H1 (cell line): ENCODE measurements around the gene RNF114. TPM values are rescaled to one million over a fixed set of nuclear protein-coding genes. Genes with fewer than 3 reads are reported as not detected.

Experiments
- CTCF ChIA-PET: fragments of 300-600 bp; sonication (Branson Sonifier 250); formaldehyde crosslinking; loops from one replicate; lab custom pipeline; 2021; ENCODE audit not compliant: partially characterized antibody; lab: Charles Lee
- POLR2A ChIA-PET: fragments of 300-600 bp; sonication (Branson Sonifier 250); formaldehyde crosslinking; loops from one replicate; lab custom pipeline; 2021; ENCODE audit warnings: inconsistent platforms; ENCODE audit not compliant: partially characterized antibody; lab: Charles Lee
- DNase-seq, 2 experiments: peaks; one replicate each; pipeline versions ENCODE4 v3.0.0 to v3.0.0-alpha.2; 2010 to 2022; ENCODE audit warnings: low spot score in 2 of 2, low read depth in 1 of 2, mixed read lengths in 1 of 2
- FAIRE-seq: peaks from 2 replicates; lab custom pipeline; 2011; peaks lifted over from hg19 to GRCh38; lab: Jason Lieb, UNC
- H2AFZ ChIP-seq: 2 replicates; pipeline ENCODE4 v1.8.1; 2012; ENCODE audit warnings: low read length, inconsistent platforms
- H2AK5ac ChIP-seq: 2 replicates; pipeline ENCODE4 v1.6.1; 2013; ENCODE audit warnings: low read depth, low read length
- H2BK120ac ChIP-seq: replicated peaks from 2 replicates; pipeline ENCODE3; 2013; ENCODE audit warnings: low read depth, low read length, inconsistent platforms
- H2BK12ac ChIP-seq: 2 replicates; pipeline ENCODE4 v1.6.1; 2013; ENCODE audit warnings: low read depth, low read length
- H2BK15ac ChIP-seq: 2 replicates; pipeline ENCODE4 v1.6.1; 2013; ENCODE audit warnings: low read length
- H2BK20ac ChIP-seq: 2 replicates; pipeline ENCODE4 v1.6.1; 2013; ENCODE audit warnings: low read length
- H2BK5ac ChIP-seq: 2 replicates; pipeline ENCODE4 v1.6.1; 2013; ENCODE audit warnings: low read depth, low read length
- H3K14ac ChIP-seq: 2 replicates; pipeline ENCODE4 v1.6.1; 2013; ENCODE audit warnings: inconsistent platforms; ENCODE audit not compliant: insufficient read length
- H3K18ac ChIP-seq: 2 replicates; pipeline ENCODE4 v1.6.1; 2013; ENCODE audit warnings: low read length; ENCODE audit errors: extremely low read depth
- H3K23ac ChIP-seq: 2 replicates; pipeline ENCODE4 v1.6.1; 2013; ENCODE audit warnings: inconsistent platforms; ENCODE audit not compliant: insufficient read length
- H3K23me2 ChIP-seq: 2 replicates; pipeline ENCODE4 v1.6.1; 2013; ENCODE audit warnings: low read depth, low read length
- H3K27ac ChIP-seq: 2 replicates; pipeline ENCODE4 v1.6.1; 2011; ENCODE audit warnings: low read depth, low read length, inconsistent platforms
- H3K27me3 ChIP-seq, 4 experiments: replicated peaks in 1 of 4; 1 replicate in 1 of 4; 2 replicates in 3 of 4; pipeline versions ENCODE4 v1.6.1 to v1.8.1; 2011 to 2013; ENCODE audit warnings: low read length in 3 of 4, mild to moderate bottlenecking in 3 of 4, inconsistent platforms in 2 of 4, mixed read lengths in 2 of 4, moderate library complexity in 1 of 4; ENCODE audit not compliant: control insufficient read depth in 3 of 4, insufficient read depth in 3 of 4; ENCODE audit errors: extremely low read depth in 1 of 4
- H3K36me3 ChIP-seq, 4 experiments: 2 replicates each; pipeline versions ENCODE4 v1.6.1 to v1.8.1; 2011 to 2013; ENCODE audit warnings: mild to moderate bottlenecking in 4 of 4, low read length in 3 of 4, moderate library complexity in 2 of 4, control low read depth in 1 of 4, inconsistent platforms in 1 of 4; ENCODE audit not compliant: insufficient read depth in 4 of 4, control insufficient read depth in 2 of 4
- H3K4ac ChIP-seq: replicated peaks from 2 replicates; pipeline ENCODE3; 2013; ENCODE audit warnings: low read length, low read depth, mixed read lengths, inconsistent platforms; ENCODE audit not compliant: insufficient read length
- H3K4me1 ChIP-seq, 4 experiments: replicated peaks in 1 of 4; 1 replicate in 1 of 4; 2 replicates in 3 of 4; pipeline versions ENCODE4 v1.6.1 to v1.8.1; 2011 to 2013; ENCODE audit warnings: low read length in 3 of 4, inconsistent platforms in 2 of 4, mixed read lengths in 1 of 4; ENCODE audit not compliant: insufficient read depth in 4 of 4, control insufficient read depth in 3 of 4
- H3K4me2 ChIP-seq, 2 experiments: 2 replicates each; pipeline versions ENCODE4 v1.6.1 to v1.8.1; 2011 to 2013; ENCODE audit warnings: low read depth in 2 of 2, low read length in 2 of 2, control low read depth in 1 of 2, inconsistent platforms in 1 of 2, mild to moderate bottlenecking in 1 of 2; ENCODE audit not compliant: insufficient read depth in 1 of 2
- H3K4me3 ChIP-seq, 4 experiments: fragments of 200-600, 300-600 bp in 1 of 4; sonication (generic), shearing (Covaris generic), sonication (Bioruptor Twin) in 1 of 4; 2 replicates each; pipeline versions ENCODE4 v1.5.1 to v1.8.1; 2011 to 2016; ENCODE audit warnings: low read length in 4 of 4, low read depth in 3 of 4, control low read depth in 2 of 4, inconsistent platforms in 2 of 4, mild to moderate bottlenecking in 2 of 4, mixed read lengths in 1 of 4, moderate library complexity in 1 of 4; ENCODE audit not compliant: insufficient read depth in 2 of 4; ENCODE audit errors: extremely low read depth in 1 of 4
- H3K56ac ChIP-seq: replicated peaks from 2 replicates; pipeline ENCODE3; 2013; ENCODE audit warnings: low read depth, mild to moderate bottlenecking, mixed read lengths, low read length, inconsistent platforms; ENCODE audit not compliant: insufficient read length
- H3K79me1 ChIP-seq: 2 replicates; pipeline ENCODE4 v1.6.1; 2013; ENCODE audit warnings: low read depth, low read length, control low read depth
- H3K79me2 ChIP-seq, 2 experiments: 2 replicates each; pipeline versions ENCODE4 v1.6.1 to v1.8.1; 2012 to 2013; ENCODE audit warnings: low read length in 2 of 2, mild to moderate bottlenecking in 2 of 2, inconsistent platforms in 1 of 2; ENCODE audit not compliant: insufficient read depth in 2 of 2, control insufficient read depth in 1 of 2
- H3K9ac ChIP-seq, 4 experiments: replicated peaks in 1 of 4; 1 replicate in 1 of 4; 2 replicates in 3 of 4; pipeline versions ENCODE4 v1.6.1 to v1.8.1; 2011 to 2013; ENCODE audit warnings: low read depth in 3 of 4, low read length in 3 of 4, control low read depth in 2 of 4, mild to moderate bottlenecking in 2 of 4, moderate library complexity in 2 of 4, inconsistent platforms in 1 of 4; ENCODE audit errors: extremely low read depth in 1 of 4
- H3K9me3 ChIP-seq, 2 experiments: 2 replicates each; pipeline versions ENCODE4 v1.6.1 to v1.8.1; 2012 to 2013; ENCODE audit warnings: mild to moderate bottlenecking in 2 of 2, moderate library complexity in 2 of 2, control low read depth in 1 of 2, inconsistent platforms in 1 of 2, low read depth in 1 of 2, low read length in 1 of 2, mixed read lengths in 1 of 2; ENCODE audit not compliant: insufficient read depth in 2 of 2
- H4K20me1 ChIP-seq, 2 experiments: replicated peaks in 1 of 2; 2 replicates each; pipeline versions ENCODE3 to v1.8.1; 2011 to 2013; ENCODE audit warnings: inconsistent platforms in 2 of 2, low read length in 2 of 2, mild to moderate bottlenecking in 1 of 2; ENCODE audit not compliant: insufficient read depth in 2 of 2, control insufficient read depth in 1 of 2
- H4K5ac ChIP-seq: 2 replicates; pipeline ENCODE4 v1.6.1; 2013; ENCODE audit warnings: low read length, low read depth, mixed read lengths, inconsistent platforms; ENCODE audit not compliant: insufficient read length
- H4K8ac ChIP-seq: 2 replicates; pipeline ENCODE4 v1.8.0; 2013; ENCODE audit warnings: mild to moderate bottlenecking, moderate library complexity, low read length, inconsistent platforms; ENCODE audit not compliant: insufficient read depth; ENCODE audit errors: extremely low read depth
- H4K91ac ChIP-seq: replicated peaks from 2 replicates; pipeline ENCODE3; 2013; ENCODE audit warnings: low read length, mixed read lengths, inconsistent platforms; ENCODE audit not compliant: insufficient read length
- CBX8 ChIP-seq: fragments of 300-800, 300-1000 bp; sonication (generic); IDR thresholded peaks from 2 replicates; pipeline ENCODE4 v1.7.1; 2016; ENCODE audit warnings: low read depth, low read length, borderline replicate concordance
- CTBP2 ChIP-seq: IDR thresholded peaks from 2 replicates; pipeline ENCODE4 v1.7.0; 2011; ENCODE audit warnings: borderline replicate concordance, mild to moderate bottlenecking, moderate library complexity, mixed read lengths, low read length; ENCODE audit not compliant: insufficient read depth, insufficient read length
- POLR2AphosphoS5 ChIP-seq: IDR thresholded peaks from 2 replicates; pipeline ENCODE4 v1.6.1; 2011; ENCODE audit warnings: low read depth, low read length
- POU5F1 ChIP-seq: IDR thresholded peaks from 2 replicates; pipeline ENCODE4 v1.6.1; 2011; ENCODE audit warnings: low read depth, mild to moderate bottlenecking, low read length, moderate library complexity
- RAD21 ChIP-seq, 2 experiments: IDR thresholded peaks in 1 of 2; conservative IDR thresholded peaks in 1 of 2; 2 replicates each; pipeline ENCODE4 v1.6.1; 2011; ENCODE audit warnings: low read depth in 2 of 2, low read length in 2 of 2, improper control_type of control experiment in 1 of 2, inconsistent platforms in 1 of 2, mild to moderate bottlenecking in 1 of 2, moderate library complexity in 1 of 2
- RBBP5 ChIP-seq: IDR thresholded peaks from 2 replicates; pipeline ENCODE4 v1.7.1; 2012; ENCODE audit warnings: low read depth, mild to moderate bottlenecking, inconsistent platforms, low read length, moderate library complexity, borderline replicate concordance
- RFX5 ChIP-seq: IDR thresholded peaks from 2 replicates; pipeline ENCODE4 v1.6.1; 2011; ENCODE audit warnings: low read depth, low read length, improper control_type of control experiment, borderline replicate concordance
- SIN3A ChIP-seq, 2 experiments: IDR thresholded peaks in 1 of 2; conservative IDR thresholded peaks in 1 of 2; 2 replicates each; pipeline ENCODE4 v1.6.1; 2011 to 2012; ENCODE audit warnings: low read length in 2 of 2, improper control_type of control experiment in 1 of 2, low read depth in 1 of 2, mild to moderate bottlenecking in 1 of 2
- WGBS, 2 experiments: shearing (Covaris generic) in 1 of 2; methylation state at CpG; one replicate each; pipeline versions ENCODE4 v1.1.6 to v1.1.7; 2013 to 2015; ENCODE audit warnings: low lambda C conversion rate in 2 of 2, mixed read lengths in 2 of 2, inconsistent platforms in 1 of 2, low coverage in 1 of 2, missing lambda C conversion rate in 1 of 2; ENCODE audit not compliant: insufficient replicate concordance in 2 of 2, insufficient coverage in 1 of 2, insufficient read length in 1 of 2; ENCODE audit errors: extremely low coverage in 1 of 2, missing lambda C conversion rate in 1 of 2; 5-methylcytosine and 5-hydroxymethylcytosine counted together
- polyA plus RNA-seq, 7 experiments: library from polyadenylated mRNA; depleted of rRNA in 3 of 7; stranded (reverse) in 5 of 7; unstranded in 2 of 7; fragments of >200 nt in 5 of 7; fragments of 200-250 nt in 2 of 7; gene quantifications; 1 replicate in 5 of 7; 2 replicates in 1 of 7; 4 replicates in 1 of 7; pipeline versions ENCODE4 v1.2.1 to v1.2.3, GENCODE V29; 2011 to 2013; ENCODE audit warnings: missing spikeins in 2 of 7, mixed read lengths in 2 of 7
- total RNA-seq: library from RNA; stranded (reverse); fragmentation: NEBNext Ultra II Directional; extraction: Animal tissue kit (Norgen Biotek cat#: 25700); gene quantifications from 2 replicates; pipeline ENCODE4 v1.2.1, GENCODE V29; 2021
- TF ChIP-seq, protein P1 (sequence below), 3 experiments: IDR thresholded peaks; 1 replicate in 2 of 3; 2 replicates in 1 of 3; pipeline versions ENCODE4 v1.5.1 to v1.6.1; 2011; ENCODE audit warnings: low read length in 3 of 3, mild to moderate bottlenecking in 3 of 3, inconsistent platforms in 2 of 3, low read depth in 1 of 3, moderate library complexity in 1 of 3; ENCODE audit not compliant: insufficient read depth in 1 of 3; ENCODE audit errors: control extremely low read depth in 1 of 3

The RNF114 gene
- total and polyA plus RNA-seq, 2 of the 8 experiments (the other 6 are each of a cell fraction or from before 2014, with no cell fraction given): 81.7 to 89.9 TPM

DNA sequence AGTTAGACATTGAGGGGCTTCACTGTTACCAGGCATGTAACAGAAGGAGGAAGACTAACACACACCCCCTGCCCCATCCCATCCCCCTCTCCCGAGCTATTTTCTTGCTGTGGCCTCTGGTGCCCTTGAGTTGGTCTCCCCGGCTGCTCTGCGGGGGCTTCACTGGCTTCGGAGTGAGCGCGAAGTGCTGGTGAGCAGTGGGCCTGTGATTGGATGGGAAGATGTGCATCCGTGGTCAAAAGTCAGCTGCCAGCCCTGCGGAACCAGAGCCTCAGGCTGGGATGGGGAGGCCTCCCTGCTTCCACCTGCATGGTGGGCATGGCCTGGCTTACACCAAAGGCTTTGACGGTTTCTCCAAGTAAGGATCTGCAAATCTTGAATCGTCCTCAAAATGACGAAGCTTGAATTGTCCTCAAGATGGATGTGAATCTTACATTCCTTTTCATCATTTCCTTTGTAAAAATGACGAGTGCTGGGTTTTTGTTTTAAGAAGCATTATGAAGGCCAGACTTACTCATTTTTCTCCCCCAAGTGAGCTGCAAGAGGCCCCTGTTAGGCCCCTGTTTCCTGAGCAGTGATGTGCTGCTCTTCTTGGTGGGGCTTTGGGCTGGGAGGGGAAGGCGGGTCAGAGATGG, 44.6 kb upstream of the RNF114 start:
- CTCF ChIA-PET: interaction anchor here (0.6 to 12.8 kb wide), 18 partner anchors 15 to 660 kb away, joined by 3 to 199 read pairs (median 5); partner anchors contain the start of gene SLC9A8
- POLR2A ChIA-PET: interaction anchor here (1.5 to 3.5 kb wide), 3 partner anchors 11 to 23 kb away, joined by 3 to 17 read pairs (median 7); partner anchors contain the start of gene SPATA2
- H2AFZ ChIP-seq: no peak overlapping the region
- H3K23me2 ChIP-seq: no peaks in the 10 kb centered on the region
- FAIRE-seq (no peak), DNase-seq (no peak)
- H4K20me1 ChIP-seq: peaks cover 0 to 4% of the 10 kb centered on the region in 2 experiments
- no peak overlapping the region for H3K4ac ChIP-seq
- H2BK20ac ChIP-seq: no peak overlapping the region
- no peak overlapping the region for H3K4me2 ChIP-seq
- no peak overlapping the region for H3K18ac ChIP-seq
- no peak overlapping the region; a peak in 1 of 7 replicates for H3K9ac ChIP-seq
- no peak overlapping the region for H4K91ac ChIP-seq
- no peaks in the 10 kb centered on the region for H3K79me1 ChIP-seq
- H3K56ac ChIP-seq: no peak overlapping the region
- H2BK12ac ChIP-seq: no peak overlapping the region
- no peaks in the 10 kb centered on the region for H3K36me3 ChIP-seq
- no peak overlapping the region for H2BK5ac ChIP-seq
- H4K5ac ChIP-seq: no peak overlapping the region
- peak overlapping the region; percentile 43; the same call in 1 of the 2 replicates for H4K8ac ChIP-seq
- no peaks in the 10 kb centered on the region for H3K27me3 ChIP-seq
- peaks cover 0 to 19% (median 11%) of the 10 kb centered on the region in 4 experiments; a peak in 5 of 7 replicates for H3K4me1 ChIP-seq
- H3K79me2 ChIP-seq: no peaks in the 10 kb centered on the region
- H2AK5ac ChIP-seq: no peak overlapping the region
- H3K23ac ChIP-seq: no peak overlapping the region
- no peak overlapping the region for H3K14ac ChIP-seq
- H2BK15ac ChIP-seq: no peak overlapping the region
- no peaks in the 10 kb centered on the region for H3K9me3 ChIP-seq
- no peak overlapping the region for H2BK120ac ChIP-seq
- no peak overlapping the region for H3K4me3 ChIP-seq
- 86% methylated on average over 13 of the region's 13 CpGs; no CpG with 5 or more reads in 1 of the 2 experiments for WGBS, 2 experiments
- H3K27ac ChIP-seq: no peak overlapping the region
- TF ChIP-seq SIN3A (conservative IDR thresholded peaks at IDR 0.05 in 1 of 2, IDR thresholded peaks at IDR 0.05 in 1 of 2; ENCODE audit: low read depth in 1 of 2, low read length in 2 of 2) (no peak), CTBP2 (no peak), POLR2AphosphoS5 (no peak), RFX5 (no peak), RBBP5 (no peak), CBX8 (no peak), RAD21 (IDR thresholded peaks at IDR 0.05 in 1 of 2, conservative IDR thresholded peaks at IDR 0.05 in 1 of 2; ENCODE audit: low read depth in 2 of 2, low read length in 2 of 2) (no peak), POU5F1 (no peak)
- TF ChIP-seq, protein P1, sequence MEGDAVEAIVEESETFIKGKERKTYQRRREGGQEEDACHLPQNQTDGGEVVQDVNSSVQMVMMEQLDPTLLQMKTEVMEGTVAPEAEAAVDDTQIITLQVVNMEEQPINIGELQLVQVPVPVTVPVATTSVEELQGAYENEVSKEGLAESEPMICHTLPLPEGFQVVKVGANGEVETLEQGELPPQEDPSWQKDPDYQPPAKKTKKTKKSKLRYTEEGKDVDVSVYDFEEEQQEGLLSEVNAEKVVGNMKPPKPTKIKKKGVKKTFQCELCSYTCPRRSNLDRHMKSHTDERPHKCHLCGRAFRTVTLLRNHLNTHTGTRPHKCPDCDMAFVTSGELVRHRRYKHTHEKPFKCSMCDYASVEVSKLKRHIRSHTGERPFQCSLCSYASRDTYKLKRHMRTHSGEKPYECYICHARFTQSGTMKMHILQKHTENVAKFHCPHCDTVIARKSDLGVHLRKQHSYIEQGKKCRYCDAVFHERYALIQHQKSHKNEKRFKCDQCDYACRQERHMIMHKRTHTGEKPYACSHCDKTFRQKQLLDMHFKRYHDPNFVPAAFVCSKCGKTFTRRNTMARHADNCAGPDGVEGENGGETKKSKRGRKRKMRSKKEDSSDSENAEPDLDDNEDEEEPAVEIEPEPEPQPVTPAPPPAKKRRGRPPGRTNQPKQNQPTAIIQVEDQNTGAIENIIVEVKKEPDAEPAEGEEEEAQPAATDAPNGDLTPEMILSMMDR (IDR thresholded peaks at IDR 0.05; ENCODE audit: control extremely low read depth in 1 of 3, insufficient read depth in 1 of 3, low read depth in 1 of 3, low read length in 3 of 3): no peak
